ENCODE measurements around the gene ANXA6.

ANXA6 gene

GRCh38 chr5:151097820-151098767 is 59.5 kb downstream of the ANXA6 start:
- peak; percentile 34 for DNase-seq

DNA sequence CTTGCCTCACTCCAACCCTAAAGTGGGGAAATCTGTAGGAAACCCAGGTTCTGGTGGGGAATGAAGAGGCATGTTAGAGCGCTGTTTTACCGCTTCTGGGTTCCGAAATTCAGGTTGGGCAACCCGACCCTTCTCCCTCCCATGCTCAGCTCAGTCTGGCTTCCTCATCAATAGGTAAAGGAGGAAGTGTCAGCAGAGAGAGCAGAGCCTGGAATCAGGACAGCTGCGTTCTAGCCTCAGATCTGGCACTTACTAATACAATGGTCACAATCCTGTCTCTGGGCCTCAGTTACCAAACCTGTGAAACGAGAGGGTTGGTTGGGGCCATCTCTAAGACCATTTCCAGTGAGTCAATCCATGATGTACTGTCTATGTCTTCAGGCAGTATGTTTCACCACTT is 60.5 kb downstream of the ANXA6 start:
- DNase-seq = peak; percentile 14

GRCh38 chr5:151096001-151096373 is 61.6 kb downstream of the ANXA6 start:
- no peak for DNase-seq

- peak; percentile 14 for DNase-seq
Measured at GRCh38 chr5:151095341-151096000, 62.1 kb downstream of the ANXA6 start.

GRCh38 chr5:151094852-151095245 is 62.7 kb downstream of the ANXA6 start:
- no peak for DNase-seq

- peak; percentile 18 for DNase-seq
Measured at GRCh38 chr5:151094030-151094851, 63.3 kb downstream of the ANXA6 start.

- peak; percentile 62 for DNase-seq
Measured at GRCh38 chr5:151093476-151093889, 64.1 kb downstream of the ANXA6 start.

GRCh38 chr5:151092762-151093161 is 64.8 kb downstream of the ANXA6 start:
- peak; percentile 55 for DNase-seq

DNA sequence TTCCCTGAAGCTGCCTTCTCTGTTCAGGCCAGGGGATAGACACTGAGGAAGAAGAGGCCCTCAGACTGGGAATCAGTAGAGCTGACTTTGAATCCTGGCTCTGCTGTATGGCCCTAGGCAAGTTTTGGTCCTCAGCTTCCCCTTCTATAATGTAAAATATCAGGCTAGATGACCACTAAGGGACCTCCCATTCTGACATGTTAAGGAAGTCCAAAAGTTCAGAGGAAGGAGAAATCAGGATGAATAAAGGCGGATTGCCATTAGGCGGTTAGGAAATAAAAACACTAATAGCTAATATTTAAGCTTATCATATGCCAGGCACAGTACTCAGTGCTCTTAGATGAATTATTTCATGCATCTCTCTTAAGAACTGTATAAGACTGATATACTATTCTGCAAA is 67.9 kb downstream of the ANXA6 start:
- no peak for DNase-seq

DNA sequence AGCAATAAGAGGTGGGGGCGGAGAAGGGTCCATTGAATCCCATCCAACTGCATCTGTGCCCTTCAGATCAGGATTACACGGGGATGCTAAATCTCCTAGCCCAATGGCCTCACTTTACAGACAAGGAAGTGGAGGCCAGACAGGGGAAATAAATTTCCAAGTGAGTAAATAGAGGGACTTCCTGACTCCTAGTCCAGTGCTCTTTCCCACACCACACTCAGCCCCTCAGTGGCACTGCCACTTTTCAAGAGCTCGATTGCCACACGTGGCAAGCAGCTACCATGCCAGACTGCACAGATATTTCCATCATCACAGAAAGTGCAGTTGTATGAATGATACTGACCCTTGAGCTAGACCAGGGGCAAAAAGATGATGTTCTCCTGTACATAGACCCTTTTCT is 68.6 kb downstream of the ANXA6 start:
- DNase-seq = no peak

DNA sequence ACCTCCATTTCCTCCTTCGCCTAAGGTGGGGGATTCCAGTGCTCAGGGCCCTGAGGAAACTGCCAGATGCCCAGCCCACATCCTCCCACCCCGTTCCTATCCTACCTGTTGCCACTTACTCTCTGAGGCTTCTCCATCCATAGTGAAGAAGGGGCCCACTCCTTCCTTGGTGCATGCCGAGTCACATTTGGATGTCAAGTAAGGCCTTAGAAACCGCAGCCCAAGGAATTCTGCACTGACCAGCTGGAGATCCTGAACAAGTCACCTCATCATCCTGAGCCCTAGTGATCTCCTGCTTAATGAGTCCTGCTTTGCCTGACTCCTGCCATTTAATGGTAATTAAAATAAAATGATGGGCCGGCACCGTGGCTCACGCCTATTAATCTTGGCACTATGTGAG is 70.1 kb downstream of the ANXA6 start:
- no peak for DNase-seq

DNA sequence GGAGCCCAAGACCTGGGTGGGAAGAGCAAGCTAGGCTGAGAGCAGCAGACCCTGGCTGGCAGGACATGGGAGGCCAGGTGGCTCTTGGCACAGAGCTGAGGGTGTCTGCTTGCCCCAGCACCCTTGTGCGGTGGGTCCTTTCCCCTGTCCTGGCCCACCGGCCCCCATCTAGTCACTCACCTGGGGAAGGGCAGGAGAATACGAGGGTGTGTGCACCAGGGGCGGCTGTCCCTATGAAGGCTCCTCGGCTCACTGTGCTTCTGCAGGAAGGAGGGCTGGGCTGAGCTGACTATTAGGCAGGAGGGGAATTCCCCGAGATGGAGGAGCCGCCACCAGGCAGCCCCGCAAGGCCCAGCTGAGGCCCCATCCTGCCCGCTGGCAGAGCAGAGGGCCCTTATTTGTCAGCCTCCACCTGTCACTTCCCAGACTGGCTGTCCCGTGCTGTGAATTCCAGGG is 70.6 kb downstream of the ANXA6 start:
- peak; percentile 26 for DNase-seq

GRCh38 chr5:151086192-151086869 is 71.2 kb downstream of the ANXA6 start:
- peak; percentile 18 for DNase-seq

GRCh38 chr5:151085517-151086041 is 72.0 kb downstream of the ANXA6 start:
- DNase-seq = no peak

GRCh38 chr5:151084363-151084762 is 73.2 kb downstream of the ANXA6 start:
- DNase-seq = no peak

- DNase-seq = no peak
Measured at GRCh38 chr5:151083081-151083676, 74.4 kb downstream of the ANXA6 start.

GRCh38 chr5:151082282-151082902 is 75.2 kb downstream of the ANXA6 start:
- DNase-seq = peak; percentile 58

DNA sequence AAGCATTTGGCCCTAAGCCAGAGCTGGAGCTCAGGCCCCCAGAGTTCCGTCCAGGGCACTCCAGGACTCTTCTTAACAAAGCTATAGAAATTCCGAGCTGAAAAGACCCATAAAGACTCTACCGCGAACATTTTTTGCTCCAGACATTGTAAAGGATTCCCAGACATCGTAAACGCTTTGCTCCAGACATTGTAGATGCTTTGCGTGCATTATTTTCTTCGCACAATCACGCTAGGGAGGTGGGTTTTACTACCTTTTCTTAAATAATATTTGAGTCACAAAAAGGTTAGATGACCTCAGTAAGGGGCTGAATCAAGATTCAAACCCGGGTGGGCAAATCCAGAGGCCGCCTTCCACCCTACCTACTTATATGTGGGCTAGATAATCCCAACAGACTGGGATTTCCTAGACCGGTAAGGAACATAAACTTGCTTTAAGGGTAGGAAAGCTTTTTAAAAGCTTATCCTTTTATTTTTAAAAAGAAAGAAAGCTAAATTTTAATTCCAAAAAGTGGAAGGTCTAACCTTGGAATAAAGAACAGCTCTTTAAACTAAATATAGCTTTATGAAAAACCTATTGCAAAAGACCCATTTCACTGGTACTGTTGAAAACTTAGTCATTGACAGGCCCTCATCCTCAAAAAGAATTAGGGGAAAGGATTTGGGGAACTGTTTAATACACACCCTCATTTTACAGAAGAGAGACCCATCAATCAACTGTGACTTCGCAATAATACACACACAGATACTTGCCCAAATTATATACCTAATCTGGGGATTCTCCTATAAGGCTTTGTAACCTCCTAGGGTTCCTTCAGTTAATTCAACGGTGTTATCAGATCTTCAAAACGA is 75.9 kb downstream of the ANXA6 start:
- DNase-seq = peak; percentile 82

GRCh38 chr5:151080613-151081430 is 76.8 kb downstream of the ANXA6 start, which contains the start of gene TNIP1:
Gene TNIP1 (minus strand): TSS chr5:151081034. CDS start chr5:151065095, 15,939 bp downstream.
- peak; percentile 93 for DNase-seq

Data from hematopoietic multipotent progenitor cell treated with erythropoietin and hydrocortisone succinate and interleukin-3 and kit ligand, for 6 days (in vitro differentiated cells).